SH-SY5Y (cell line): Measurements from ENCODE around the gene TSLP.

Experiments used
- GATA2 ChIP-seq: IDR thresholded peaks from 2 replicates; pipeline ENCODE4 v1.6.1; 2011; ENCODE audit warnings: mild to moderate bottlenecking, low read depth, low read length
- GATA3 ChIP-seq: IDR thresholded peaks from 2 replicates; pipeline ENCODE4 v1.6.1; 2011; ENCODE audit warnings: low read depth, mild to moderate bottlenecking, low read length, moderate library complexity

DNA sequence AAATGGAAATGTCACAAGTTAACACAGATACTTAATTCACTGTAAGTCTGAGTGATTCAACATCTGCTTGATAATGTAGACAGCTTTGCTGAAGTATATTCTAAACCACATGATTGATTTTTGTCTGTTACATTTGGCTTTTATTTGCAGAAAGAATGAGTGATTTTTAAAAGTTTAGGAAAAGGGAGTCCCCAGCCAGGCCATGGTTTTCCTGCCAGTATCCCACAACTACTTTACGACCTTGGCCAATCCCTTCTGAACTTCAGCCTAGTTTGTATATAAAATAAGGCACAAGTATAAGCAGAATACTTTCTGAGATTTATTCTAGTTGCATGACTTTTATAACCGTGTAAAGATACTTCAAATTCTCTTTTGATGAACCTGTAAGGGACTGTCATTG lies 47.7 kb downstream of the TSLP start:
- TF ChIP-seq GATA2 (no peak), GATA3 (no peak)
